CD14-positive monocyte (primary cell): Measurements from ENCODE around the gene ATAD5. TPM values are rescaled to one million over a fixed set of nuclear protein-coding genes. Genes with fewer than 3 reads are reported as not detected.
"Not testable (repeated sequence)": the region's sequence is repeated elsewhere in the genome, so short reads cannot be mapped to it uniquely, and the experiment has no call there.

Experiments
- DNase-seq, 3 donors: peaks; one replicate each; pipeline ENCODE4 v3.0.0-alpha.2; 2011 to 2022
- H2AFZ ChIP-seq: 2 replicates; pipeline ENCODE4 v1.6.0; 2012; ENCODE audit warnings: mild to moderate bottlenecking, low read depth, low read length, inconsistent platforms; ENCODE audit not compliant: insufficient read depth, poor library complexity, severe bottlenecking
- H3K27ac ChIP-seq, 2 donors: 1 replicate in 1 of 2; 2 replicates in 1 of 2; pipeline ENCODE4 v1.5.1; 2012 to 2013; ENCODE audit warnings: low read length in 2 of 2, control low read depth in 1 of 2, inconsistent platforms in 1 of 2, low read depth in 1 of 2, mild to moderate bottlenecking in 1 of 2
- H3K27me3 ChIP-seq, 2 donors: one replicate each; pipeline versions ENCODE4 v1.6.0 to v1.6.1; 2011 to 2013; ENCODE audit warnings: low read length in 2 of 2; ENCODE audit not compliant: control insufficient read depth in 2 of 2, insufficient read depth in 2 of 2
- H3K36me3 ChIP-seq, 2 donors: replicated peaks in 1 of 2; 1 replicate in 1 of 2; 2 replicates in 1 of 2; pipeline versions ENCODE4 v1.5.1 to v1.6.1; 2012 to 2013; ENCODE audit warnings: low read length in 2 of 2, control low read depth in 1 of 2, inconsistent platforms in 1 of 2, mild to moderate bottlenecking in 1 of 2; ENCODE audit not compliant: insufficient read depth in 2 of 2, control insufficient read depth in 1 of 2
- H3K4me1 ChIP-seq, 2 donors: 1 replicate in 1 of 2; 2 replicates in 1 of 2; pipeline versions ENCODE4 v1.5.1 to v1.6.1; 2012 to 2013; ENCODE audit warnings: low read length in 2 of 2, control low read depth in 1 of 2, inconsistent platforms in 1 of 2, mild to moderate bottlenecking in 1 of 2, moderate library complexity in 1 of 2; ENCODE audit not compliant: insufficient read depth in 2 of 2, control insufficient read depth in 1 of 2
- H3K4me2 ChIP-seq: replicated peaks from 2 replicates; pipeline ENCODE3; 2012; ENCODE audit warnings: low read length, moderate library complexity, mild to moderate bottlenecking; ENCODE audit not compliant: poor library complexity, severe bottlenecking; ENCODE audit errors: extremely low read depth
- H3K4me3 ChIP-seq, 3 experiments: fragments of 200-600 bp in 1 of 3; sonication (generic) in 1 of 3; replicated peaks in 1 of 3; 1 replicate in 2 of 3; 2 replicates in 1 of 3; pipeline ENCODE4 v1.5.1; 2011 to 2013; ENCODE audit warnings: low read length in 3 of 3, mild to moderate bottlenecking in 3 of 3, control low read depth in 2 of 3, low read depth in 2 of 3, inconsistent platforms in 1 of 3, moderate library complexity in 1 of 3
- H3K79me2 ChIP-seq: 2 replicates; pipeline ENCODE4 v1.6.0; 2012; ENCODE audit warnings: mild to moderate bottlenecking, control low read depth, inconsistent platforms, low read length, moderate library complexity; ENCODE audit not compliant: insufficient read depth
- H3K9ac ChIP-seq: 2 replicates; pipeline ENCODE4 v1.6.0; 2017; ENCODE audit warnings: low read length, mild to moderate bottlenecking; ENCODE audit not compliant: insufficient read depth, poor library complexity, severe bottlenecking
- H3K9me3 ChIP-seq, 2 donors: replicated peaks in 1 of 2; 1 replicate in 1 of 2; 2 replicates in 1 of 2; pipeline versions ENCODE4 v1.5.1 to v1.6.1; 2012 to 2013; ENCODE audit warnings: low read length in 2 of 2, control low read depth in 1 of 2; ENCODE audit not compliant: control insufficient read depth in 1 of 2, insufficient read depth in 1 of 2
- H4K20me1 ChIP-seq: 2 replicates; pipeline ENCODE4 v1.6.0; 2012; ENCODE audit warnings: mild to moderate bottlenecking, low read length, control low read depth, moderate library complexity; ENCODE audit not compliant: insufficient read depth
- H3K27ac Mint-ChIP-seq, 7 donors: one replicate each; pipeline ENCODE4 v1.8.0; 2020; ENCODE audit warnings: mild to moderate bottlenecking in 7 of 7, mixed read lengths in 7 of 7, moderate library complexity in 6 of 7, inconsistent platforms in 2 of 7
- H3K27me3 Mint-ChIP-seq, 3 donors: one replicate each; pipeline ENCODE4 v1.8.0; 2021 to 2022; ENCODE audit warnings: low read depth in 3 of 3, mild to moderate bottlenecking in 3 of 3, mixed read lengths in 3 of 3, moderate library complexity in 3 of 3, inconsistent platforms in 1 of 3
- H3K36me3 Mint-ChIP-seq, 2 donors: one replicate each; pipeline ENCODE4 v1.8.0; 2020; ENCODE audit warnings: mixed read lengths in 2 of 2, inconsistent platforms in 1 of 2, mild to moderate bottlenecking in 1 of 2
- H3K4me1 Mint-ChIP-seq: one replicate; pipeline ENCODE4 v1.8.0; 2020; ENCODE audit warnings: mild to moderate bottlenecking, mixed read lengths
- H3K4me3 Mint-ChIP-seq, 2 donors: one replicate each; pipeline ENCODE4 v1.8.0; 2020; ENCODE audit warnings: mild to moderate bottlenecking in 2 of 2, mixed read lengths in 2 of 2, moderate library complexity in 1 of 2
- H3K9me3 Mint-ChIP-seq, 7 donors: one replicate each; pipeline ENCODE4 v1.8.0; 2020 to 2022; ENCODE audit warnings: mixed read lengths in 7 of 7, mild to moderate bottlenecking in 6 of 7, moderate library complexity in 6 of 7, inconsistent platforms in 2 of 7
- CTCF ChIP-seq: fragments of 200-600 bp; IDR thresholded peaks from one replicate; pipeline ENCODE4 v1.8.0; 2022; ENCODE audit warnings: antibody characterized with exemption, mild to moderate bottlenecking
- WGBS: methylation state at CpG from one replicate; pipeline ENCODE4 v1.1.5; 2013; ENCODE audit warnings: missing lambda C conversion rate; ENCODE audit not compliant: insufficient coverage; 5-methylcytosine and 5-hydroxymethylcytosine counted together
- intact Hi-C, 2 donors: fragments of 100-400 bp; cut with micrococcal nuclease; formaldehyde crosslinking; loops; one replicate each; pipeline versions ENCODE4 v1.15.0 to v1.15.1; 2023
- polyA plus RNA-seq, 3 donors: library from polyadenylated mRNA; depleted of rRNA in 1 of 3; unstranded in 2 of 3; stranded (reverse) in 1 of 3; fragments of 300-500 nt in 2 of 3; fragments of >200 nt in 1 of 3; fragmentation: Illumina TruSeq in 2 of 3; gene quantifications; 1 replicate in 2 of 3; 2 replicates in 1 of 3; pipeline ENCODE4 v1.2.3, GENCODE V29; 2012 to 2021

The ATAD5 gene
- polyA plus RNA-seq, 3 donors, result 0.24 to 0.57 (median 0.42) TPM

GRCh38 chr17:30930495-30930894, 98.7 kb downstream of the ATAD5 start:
- peaks cover 10 to 12% of the 10 kb centered on the region in 2 donors for H3K4me1 ChIP-seq
- H3K36me3 Mint-ChIP-seq, result peaks cover 83 to 97% of the 10 kb centered on the region in 2 donors
- H2AFZ ChIP-seq, result no peak overlapping the region
- peaks cover 17% of the 10 kb centered on the region for H3K4me1 Mint-ChIP-seq
- no peaks in the 10 kb centered on the region for H3K27me3 ChIP-seq
- H3K36me3 ChIP-seq, result peaks cover 75 to 95% of the 10 kb centered on the region in 2 donors
- H3K9me3 Mint-ChIP-seq, result no peaks in the 10 kb centered on the region
- no peak overlapping the region for H3K27ac ChIP-seq
- H3K79me2 ChIP-seq, result no peaks in the 10 kb centered on the region
- no peak overlapping the region for H3K4me3 Mint-ChIP-seq
- no peak for TF ChIP-seq CTCF
- intact Hi-C loops, result no loop called here
- peaks cover 1 to 3% (median 2%) of the 10 kb centered on the region in 3 donors for H3K27me3 Mint-ChIP-seq
- peaks cover 24% of the 10 kb centered on the region for H4K20me1 ChIP-seq
- no peak for DNase-seq
- no peak overlapping the region for H3K9ac ChIP-seq
- no peak overlapping the region for H3K27ac Mint-ChIP-seq
- no peak overlapping the region for H3K4me2 ChIP-seq
- no CpG with 5 or more reads among the region's 3 CpGs for WGBS
- H3K4me3 ChIP-seq, result no peak overlapping the region
- no peaks in the 10 kb centered on the region for H3K9me3 ChIP-seq

- H3K4me1 ChIP-seq, H2AFZ ChIP-seq, H3K9me3 Mint-ChIP-seq, DNase-seq, H3K4me1 Mint-ChIP-seq, intact Hi-C loops, H3K9ac ChIP-seq, H3K27ac Mint-ChIP-seq, H3K27me3 ChIP-seq, H3K27me3 Mint-ChIP-seq, H3K4me3 Mint-ChIP-seq, H3K9me3 ChIP-seq, H3K4me3 ChIP-seq, H3K79me2 ChIP-seq, H3K27ac ChIP-seq, H3K4me2 ChIP-seq: not testable (repeated sequence)
- WGBS, result 98% methylated on average over 7 of the region's 8 CpGs
- Histone ChIP-seq H3K36me3 (peaks cover 76 to 95% of the 10 kb centered on the region in 2 donors), H4K20me1 (peaks cover 16% of the 10 kb centered on the region)
- H3K36me3 Mint-ChIP-seq, result peaks cover 83 to 96% of the 10 kb centered on the region in 2 donors
These were observed 99.8 kb downstream of the ATAD5 start for GRCh38 chr17:30931582-30931981.
